ENCODE data around the gene PRF1. TPM values are rescaled to one million over a fixed set of nuclear protein-coding genes. Genes with fewer than 3 reads are reported as not detected.

Gene PRF1
- polyA plus RNA-seq, 1 experiment: not detected

- no peaks in the 10 kb centered on the region for H3K27me3 ChIP-seq (ENCODE audit: control insufficient read depth, insufficient read depth, low read length)
- POLR2A ChIA-PET: no interaction called here
- no peak overlapping the region for H3K4me3 ChIP-seq (ENCODE audit: low read depth, low read length)
- H3K36me3 ChIP-seq (ENCODE audit: control insufficient read depth, insufficient read depth, low read length): no peaks in the 10 kb centered on the region
- no peak for DNase-seq (ENCODE audit: low read depth)
- TF ChIP-seq CTCF (IDR thresholded peaks at IDR 0.05; ENCODE audit: insufficient read depth, low read depth, low read length): no peak
- CTCF ChIA-PET: no interaction called here
These were observed 38.3 kb downstream of the PRF1 start for GRCh38 chr10:70564113-70564725.

- no peaks in the 10 kb centered on the region; the same call in 1 of the 2 replicates for H3K27me3 ChIP-seq (ENCODE audit: control insufficient read depth, insufficient read depth, low read length)
- no peaks in the 10 kb centered on the region for H3K36me3 ChIP-seq (ENCODE audit: control insufficient read depth, insufficient read depth, low read length)
- no peak overlapping the region for H3K4me3 ChIP-seq (ENCODE audit: low read depth, low read length)
- no peak for TF ChIP-seq CTCF (IDR thresholded peaks at IDR 0.05; ENCODE audit: insufficient read depth, low read depth, low read length)
- ChIA-PET CTCF (no interaction called here), POLR2A (no interaction called here)
- no peak for DNase-seq (ENCODE audit: low read depth)
These were observed 39.3 kb downstream of the PRF1 start for GRCh38 chr10:70563230-70563629.

GRCh38 chr10:70562036-70562755 lies 40.3 kb downstream of the PRF1 start:
- TF ChIP-seq CTCF (IDR thresholded peaks at IDR 0.05; ENCODE audit: insufficient read depth, low read depth, low read length): no peak
- POLR2A ChIA-PET: no interaction called here
- CTCF ChIA-PET: interaction anchor here (0.6 to 5.0 kb wide), 7 partner anchors 11 to 320 kb away, joined by 3 to 56 read pairs (median 4); no protein-coding TSS in a partner anchor
- no peak for DNase-seq (ENCODE audit: low read depth)
- no peaks in the 10 kb centered on the region; the same call in 1 of the 2 replicates for H3K27me3 ChIP-seq (ENCODE audit: control insufficient read depth, insufficient read depth, low read length)
- no peaks in the 10 kb centered on the region for H3K36me3 ChIP-seq (ENCODE audit: control insufficient read depth, insufficient read depth, low read length)
- no peak overlapping the region for H3K4me3 ChIP-seq (ENCODE audit: low read depth, low read length)

GRCh38 chr10:70561558-70561957 lies 41.0 kb downstream of the PRF1 start:
- no peaks in the 10 kb centered on the region; the same call in 1 of the 2 replicates for H3K27me3 ChIP-seq (ENCODE audit: control insufficient read depth, insufficient read depth, low read length)
- no peaks in the 10 kb centered on the region for H3K36me3 ChIP-seq (ENCODE audit: control insufficient read depth, insufficient read depth, low read length)
- TF ChIP-seq CTCF (IDR thresholded peaks at IDR 0.05; ENCODE audit: insufficient read depth, low read depth, low read length): no peak
- ChIA-PET CTCF (interaction anchor here (0.6 to 5.0 kb wide), 8 partner anchors 11 to 321 kb away, joined by 3 to 56 read pairs (median 4); no protein-coding TSS in a partner anchor), POLR2A (no interaction called here)
- H3K4me3 ChIP-seq (ENCODE audit: low read depth, low read length): no peak overlapping the region
- no peak for DNase-seq (ENCODE audit: low read depth)

- TF ChIP-seq CTCF (IDR thresholded peaks at IDR 0.05; ENCODE audit: insufficient read depth, low read depth, low read length): no peak
- no peak overlapping the region for H3K4me3 ChIP-seq (ENCODE audit: low read depth, low read length)
- no peak for DNase-seq (ENCODE audit: low read depth)
- POLR2A ChIA-PET: no interaction called here
- no peaks in the 10 kb centered on the region for H3K36me3 ChIP-seq (ENCODE audit: control insufficient read depth, insufficient read depth, low read length)
- CTCF ChIA-PET: interaction anchor here (1.1 to 5.0 kb wide), 8 partner anchors 8 to 198 kb away, joined by 3 to 56 read pairs (median 4); no protein-coding TSS in a partner anchor
- H3K27me3 ChIP-seq (ENCODE audit: control insufficient read depth, insufficient read depth, low read length): no peaks in the 10 kb centered on the region; the same call in 1 of the 2 replicates
These were observed 41.5 kb downstream of the PRF1 start for GRCh38 chr10:70561070-70561469.
